ENCODE measurements around the gene STRBP.

- TF ChIP-seq, protein P1, sequence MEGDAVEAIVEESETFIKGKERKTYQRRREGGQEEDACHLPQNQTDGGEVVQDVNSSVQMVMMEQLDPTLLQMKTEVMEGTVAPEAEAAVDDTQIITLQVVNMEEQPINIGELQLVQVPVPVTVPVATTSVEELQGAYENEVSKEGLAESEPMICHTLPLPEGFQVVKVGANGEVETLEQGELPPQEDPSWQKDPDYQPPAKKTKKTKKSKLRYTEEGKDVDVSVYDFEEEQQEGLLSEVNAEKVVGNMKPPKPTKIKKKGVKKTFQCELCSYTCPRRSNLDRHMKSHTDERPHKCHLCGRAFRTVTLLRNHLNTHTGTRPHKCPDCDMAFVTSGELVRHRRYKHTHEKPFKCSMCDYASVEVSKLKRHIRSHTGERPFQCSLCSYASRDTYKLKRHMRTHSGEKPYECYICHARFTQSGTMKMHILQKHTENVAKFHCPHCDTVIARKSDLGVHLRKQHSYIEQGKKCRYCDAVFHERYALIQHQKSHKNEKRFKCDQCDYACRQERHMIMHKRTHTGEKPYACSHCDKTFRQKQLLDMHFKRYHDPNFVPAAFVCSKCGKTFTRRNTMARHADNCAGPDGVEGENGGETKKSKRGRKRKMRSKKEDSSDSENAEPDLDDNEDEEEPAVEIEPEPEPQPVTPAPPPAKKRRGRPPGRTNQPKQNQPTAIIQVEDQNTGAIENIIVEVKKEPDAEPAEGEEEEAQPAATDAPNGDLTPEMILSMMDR (IDR thresholded peaks at IDR 0.05): no peak
- TF ChIP-seq EZH2 (IDR thresholded peaks at IDR 0.05) (no peak), EZH2phosphoT487 (IDR thresholded peaks at IDR 0.05) (no peak)
These were observed 162.9 kb downstream of the STRBP start for GRCh38 chr9:123105490-123105889.
